CD4-positive, alpha-beta T cell treated with Interleukin-4 for 4 hours (primary cell): ENCODE results near the gene RUFY3.
"Not testable (repeated sequence)": the region's sequence is repeated elsewhere in the genome, so short reads cannot be mapped to it uniquely, and the experiment has no call there.

Experiments used
- DNase-seq: peaks from one replicate; pipeline ENCODE4 v3.0.0-alpha.2; 2020

The RUFY3 gene, protein sequence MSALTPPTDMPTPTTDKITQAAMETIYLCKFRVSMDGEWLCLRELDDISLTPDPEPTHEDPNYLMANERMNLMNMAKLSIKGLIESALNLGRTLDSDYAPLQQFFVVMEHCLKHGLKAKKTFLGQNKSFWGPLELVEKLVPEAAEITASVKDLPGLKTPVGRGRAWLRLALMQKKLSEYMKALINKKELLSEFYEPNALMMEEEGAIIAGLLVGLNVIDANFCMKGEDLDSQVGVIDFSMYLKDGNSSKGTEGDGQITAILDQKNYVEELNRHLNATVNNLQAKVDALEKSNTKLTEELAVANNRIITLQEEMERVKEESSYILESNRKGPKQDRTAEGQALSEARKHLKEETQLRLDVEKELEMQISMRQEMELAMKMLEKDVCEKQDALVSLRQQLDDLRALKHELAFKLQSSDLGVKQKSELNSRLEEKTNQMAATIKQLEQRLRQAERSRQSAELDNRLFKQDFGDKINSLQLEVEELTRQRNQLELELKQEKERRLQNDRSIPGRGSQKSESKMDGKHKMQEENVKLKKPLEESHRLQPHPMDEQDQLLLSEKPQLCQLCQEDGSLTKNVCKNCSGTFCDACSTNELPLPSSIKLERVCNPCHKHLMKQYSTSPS

DNA sequence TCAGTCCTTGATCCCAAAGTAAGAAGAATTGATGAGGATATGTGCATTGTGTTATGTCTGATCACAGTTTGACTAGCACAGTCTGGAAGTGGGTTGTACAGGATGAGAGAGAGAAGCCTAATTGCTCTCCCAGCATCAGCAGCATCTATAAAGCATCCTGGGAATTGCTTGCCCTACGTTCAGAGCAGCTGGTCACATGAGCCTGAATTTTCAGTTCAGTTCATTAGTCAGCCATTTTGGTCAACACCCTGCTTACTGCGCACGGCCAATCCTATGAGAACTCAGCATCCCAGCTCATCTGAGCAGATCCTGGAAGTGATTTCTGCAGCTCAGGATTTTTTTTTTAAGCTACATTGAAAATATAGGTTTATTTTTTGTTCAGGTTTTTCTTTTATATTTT lies at the start of gene RUFY3:
TSS of gene RUFY3 (plus strand) at position 218 of the 400 bp plus-strand sequence. CDS start 610 bp downstream, outside the sequence.
- no peak for DNase-seq

DNA sequence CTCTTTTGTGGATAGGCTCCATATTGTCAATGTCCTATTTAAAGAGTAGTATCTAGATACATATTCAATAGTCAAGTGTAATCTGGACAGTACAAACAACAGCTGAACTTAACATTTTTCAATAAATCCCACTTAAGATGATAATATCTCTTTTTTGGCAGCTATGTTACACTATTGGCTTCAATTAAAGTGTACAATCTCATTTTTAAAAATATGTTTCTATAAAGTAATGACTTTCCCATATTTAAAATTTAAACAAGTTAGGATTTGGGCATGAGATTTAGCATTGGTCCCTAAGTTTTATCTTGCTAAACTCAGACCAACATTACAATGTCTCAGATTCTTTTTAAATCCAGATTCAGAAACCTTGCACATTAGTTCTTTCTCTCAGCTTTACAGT lies 47.6 kb upstream of the RUFY3 start:
- DNase-seq = no peak

DNA sequence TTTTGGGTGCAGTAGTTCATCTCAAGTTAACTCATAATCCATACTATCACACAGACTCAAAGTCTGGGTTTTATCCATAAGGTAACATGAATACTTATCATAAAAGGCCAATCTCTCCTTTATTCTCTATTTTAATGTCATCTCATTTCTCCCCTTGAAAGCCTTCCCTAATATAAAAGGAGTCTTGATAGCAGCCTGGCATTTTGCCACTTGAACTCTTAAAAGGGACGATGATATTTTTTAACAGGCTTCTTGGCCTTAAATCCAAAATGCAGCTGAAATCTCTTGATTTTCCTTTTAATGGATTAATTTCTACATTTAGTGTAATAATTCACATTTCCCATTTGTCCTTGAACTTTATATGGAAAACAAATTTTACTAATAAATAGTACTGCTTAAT lies 47.0 kb upstream of the RUFY3 start:
- DNase-seq = no peak

DNA sequence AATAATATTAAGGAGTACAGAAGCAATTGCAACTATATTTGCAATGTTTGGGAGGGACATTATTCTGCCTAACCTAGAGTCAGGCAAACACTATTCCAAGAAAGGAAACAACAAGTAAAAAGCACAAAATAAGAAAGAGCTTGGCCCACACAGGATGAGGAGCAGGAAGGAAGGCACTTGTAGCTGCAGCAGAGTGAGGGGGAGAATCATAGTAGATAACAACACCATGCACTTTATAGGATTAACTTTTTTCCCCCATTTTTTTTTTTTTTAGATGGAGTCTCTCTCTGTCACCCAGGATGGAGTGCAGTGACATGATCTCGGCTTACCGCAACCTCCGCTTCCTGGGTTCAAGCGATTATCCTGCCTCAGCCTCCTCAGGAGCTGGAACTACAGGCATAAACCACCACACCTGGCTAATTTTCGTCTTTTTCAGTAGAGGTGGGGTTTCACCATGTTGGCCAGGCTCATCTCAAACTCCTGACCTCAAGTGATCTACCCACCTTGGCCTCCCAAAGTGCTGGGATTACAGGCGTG lies 45.1 kb upstream of the RUFY3 start:
- no peak for DNase-seq

DNA sequence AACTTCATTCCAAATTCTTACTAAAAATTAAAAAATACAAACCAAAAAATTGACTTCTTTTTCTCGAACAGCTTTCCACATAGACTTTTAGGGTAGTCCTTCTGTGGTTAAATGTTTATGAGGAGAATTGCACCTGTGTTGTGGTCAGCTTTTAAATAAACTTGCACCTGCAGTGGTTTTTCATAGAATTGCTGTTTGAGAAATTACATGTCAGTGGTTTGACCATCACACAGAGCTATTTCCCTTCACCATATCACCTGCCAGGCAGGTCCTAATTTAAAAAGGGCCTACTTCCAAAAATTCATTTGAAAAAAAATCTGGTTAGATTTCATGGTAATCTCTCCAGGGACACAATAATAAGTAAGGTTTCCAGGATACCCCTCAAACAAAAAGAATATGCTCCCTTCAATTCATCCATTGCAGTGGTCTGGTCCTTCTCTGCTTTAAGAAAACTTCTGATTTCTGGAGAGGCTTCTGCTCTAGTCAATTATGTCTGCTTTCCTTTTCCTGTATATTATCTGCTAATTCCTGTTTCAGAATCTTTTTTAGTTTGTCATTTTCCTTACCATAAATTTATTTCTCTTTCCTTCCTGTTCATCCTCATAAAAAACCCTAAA lies 43.3 kb upstream of the RUFY3 start:
- no peak for DNase-seq

DNA sequence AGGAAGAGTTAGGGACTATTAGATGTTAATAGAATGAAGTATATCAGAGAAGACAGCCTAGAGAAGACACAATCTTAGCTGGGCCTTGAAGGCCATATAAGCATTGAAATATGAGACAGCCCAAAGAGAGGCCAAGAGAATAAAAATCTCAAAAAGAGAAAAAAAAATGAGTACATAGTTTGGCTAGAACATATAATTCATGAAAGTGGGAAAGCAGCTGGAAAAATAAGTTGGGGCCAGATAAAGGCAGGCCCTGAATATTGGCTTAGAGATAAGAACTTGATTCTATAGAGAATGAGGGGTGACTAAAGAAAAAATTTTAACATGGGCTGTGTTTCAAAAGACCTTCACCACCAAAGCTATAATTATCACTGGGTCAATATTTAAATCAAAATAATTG lies 40.8 kb upstream of the RUFY3 start:
- DNase-seq = no peak

DNA sequence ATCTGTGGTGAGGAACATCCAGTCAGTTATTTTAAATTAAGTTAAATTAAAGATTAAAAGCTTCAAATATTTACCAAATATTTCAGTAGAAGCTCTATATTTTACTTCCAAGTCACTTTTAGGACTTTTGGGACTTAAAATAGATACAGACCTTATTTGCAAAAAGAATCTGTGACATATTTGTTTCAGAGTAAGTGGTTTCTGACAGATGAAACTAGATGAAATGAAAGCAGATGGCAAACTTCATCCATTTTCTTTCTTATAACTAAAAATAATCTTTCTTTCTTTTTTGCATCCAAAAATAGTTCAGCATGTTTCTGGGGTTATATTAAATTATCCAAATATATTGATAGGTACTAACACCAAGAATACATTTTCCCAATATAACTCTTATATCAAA lies 40.1 kb upstream of the RUFY3 start:
- DNase-seq = no peak

DNA sequence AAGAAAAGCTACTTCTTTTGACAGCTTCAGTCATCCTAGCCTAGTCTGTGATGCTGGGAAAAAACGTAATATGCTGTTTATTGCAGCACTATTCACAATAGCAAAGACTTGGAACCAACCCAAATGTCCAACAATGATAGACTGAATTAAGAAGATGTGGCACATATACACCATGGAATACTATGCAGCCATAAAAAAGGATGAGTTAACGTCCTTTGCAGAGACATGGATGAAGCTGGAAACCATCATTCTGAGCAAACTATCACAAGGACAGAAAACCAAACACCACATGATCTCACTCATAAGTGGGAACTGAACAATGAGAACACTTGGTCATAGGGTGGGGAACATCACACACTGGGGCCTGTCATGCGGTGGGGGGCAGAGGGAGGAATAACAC lies 39.6 kb upstream of the RUFY3 start:
- not testable (repeated sequence) for DNase-seq

DNA sequence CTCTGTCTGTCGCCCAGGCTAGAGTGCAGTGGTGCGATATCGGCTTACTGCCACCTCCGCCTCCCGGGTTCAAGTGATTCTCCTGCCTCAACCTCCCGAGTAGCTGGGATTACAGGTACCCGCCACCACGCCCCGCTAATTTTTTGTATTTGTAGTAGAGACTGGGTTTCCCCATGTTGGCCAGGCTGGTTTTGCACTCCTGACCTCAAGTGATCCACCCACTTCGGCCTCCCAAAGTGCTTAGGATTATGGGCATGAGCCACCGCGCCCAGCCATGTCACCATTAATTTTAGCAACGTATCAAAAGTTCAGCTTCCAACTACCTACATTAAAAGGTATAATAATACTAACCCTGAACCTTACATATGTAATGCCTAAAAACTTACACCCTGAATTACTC lies 34.4 kb upstream of the RUFY3 start:
- DNase-seq = no peak

DNA sequence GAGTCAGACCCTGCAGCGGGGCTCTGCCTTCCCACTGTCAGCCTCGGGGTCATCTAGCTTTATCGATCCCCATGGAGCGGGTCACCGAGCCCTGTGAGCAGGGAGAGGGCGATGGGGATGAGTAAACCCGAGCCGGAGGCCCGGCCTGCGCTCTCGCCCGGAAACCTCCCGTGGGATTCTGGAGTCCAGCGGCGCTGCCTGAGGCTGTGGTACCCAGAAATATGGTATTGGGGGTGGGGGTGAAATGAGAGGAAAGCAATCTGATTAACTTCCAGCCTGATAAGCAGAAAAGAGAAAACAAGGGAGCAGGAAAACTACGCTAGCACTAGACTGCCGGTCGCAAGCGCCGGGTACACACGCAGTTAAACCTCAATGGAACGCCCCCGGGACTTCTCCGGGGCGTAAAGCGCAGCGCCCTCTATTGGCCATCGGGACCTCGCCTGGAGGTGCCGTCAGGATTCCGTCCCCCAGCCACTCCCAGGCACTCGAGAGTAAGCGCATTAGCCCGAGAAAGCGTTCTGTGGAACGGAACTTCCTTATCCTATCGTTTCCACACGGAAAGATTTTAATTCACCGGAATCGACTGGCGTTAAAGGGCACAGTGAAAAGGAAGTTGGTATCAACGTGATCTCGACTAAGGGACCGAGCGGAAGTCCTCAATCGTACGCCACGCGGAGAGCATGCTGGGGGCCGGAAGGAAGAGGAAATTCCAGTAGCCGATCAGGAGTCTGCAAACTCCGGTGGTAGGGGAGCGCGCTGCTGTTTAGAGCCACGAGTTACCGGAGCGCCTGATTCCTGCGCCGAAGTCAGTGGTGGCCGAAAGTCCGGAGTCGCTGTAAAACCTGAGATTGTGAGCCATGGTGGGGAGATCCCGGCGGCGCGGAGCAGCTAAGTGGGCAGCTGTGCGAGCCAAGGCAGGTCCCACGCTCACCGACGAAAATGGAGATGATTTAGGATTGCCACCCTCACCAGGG lies 33.7 kb upstream of the RUFY3 start, which contains the start of gene UTP3:
TSS of gene UTP3 (plus strand) at position 712 of the 974 bp plus-strand sequence. CDS start at position 858, 146 bp downstream.
- DNase-seq = peak; percentile 97

DNA sequence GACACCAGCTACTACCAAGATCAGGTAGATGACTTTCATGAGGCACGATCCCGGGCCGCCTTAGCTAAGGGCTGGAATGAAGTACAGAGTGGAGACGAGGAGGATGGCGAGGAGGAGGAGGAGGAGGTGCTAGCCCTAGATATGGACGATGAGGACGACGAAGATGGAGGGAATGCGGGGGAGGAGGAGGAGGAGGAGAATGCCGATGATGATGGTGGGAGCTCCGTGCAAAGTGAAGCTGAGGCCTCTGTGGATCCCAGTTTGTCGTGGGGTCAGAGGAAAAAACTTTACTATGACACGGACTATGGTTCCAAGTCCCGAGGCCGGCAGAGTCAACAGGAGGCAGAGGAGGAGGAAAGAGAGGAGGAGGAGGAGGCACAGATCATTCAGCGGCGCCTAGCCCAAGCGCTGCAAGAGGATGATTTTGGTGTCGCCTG lies 33.0 kb upstream of the RUFY3 start:
- no peak for DNase-seq

DNA sequence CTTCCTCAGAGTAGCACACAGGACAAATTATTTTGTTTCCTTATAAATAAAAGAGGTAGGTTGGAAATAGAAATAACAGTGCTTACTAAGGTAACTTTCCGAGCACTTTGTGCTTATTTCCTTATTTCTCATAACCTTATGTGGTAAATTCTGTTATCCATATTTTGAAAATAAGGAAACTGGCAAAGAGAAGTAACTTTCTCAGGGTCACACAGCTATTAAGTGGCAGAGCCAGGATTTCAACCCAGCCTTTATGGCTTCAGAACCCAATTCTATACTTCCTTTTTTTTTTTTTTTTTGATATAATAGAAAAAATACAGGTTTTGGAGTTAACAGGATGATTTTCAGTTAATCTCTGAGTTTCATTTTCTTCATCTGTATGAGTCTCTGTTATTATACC lies 30.1 kb upstream of the RUFY3 start:
- no peak for DNase-seq

DNA sequence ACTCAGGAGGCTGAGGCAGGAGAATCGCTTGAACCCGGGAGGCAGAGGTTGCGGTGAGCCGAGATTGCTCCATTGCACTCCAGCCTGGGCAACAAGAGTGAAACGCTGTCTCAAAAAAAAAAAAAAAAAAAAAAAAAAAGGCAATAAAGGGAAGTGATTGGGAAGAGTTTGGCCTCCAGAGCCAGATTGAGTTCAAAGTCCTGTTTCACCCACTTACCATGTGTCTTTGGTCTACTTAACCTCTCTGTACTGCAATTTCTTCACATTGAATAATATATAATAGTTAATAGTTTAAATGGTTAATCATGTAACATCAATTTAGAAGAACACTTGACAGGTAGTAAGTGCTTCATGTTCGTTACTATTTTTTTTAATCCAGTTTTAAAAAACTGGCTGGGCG lies 27.1 kb upstream of the RUFY3 start:
- not testable (repeated sequence) for DNase-seq

DNA sequence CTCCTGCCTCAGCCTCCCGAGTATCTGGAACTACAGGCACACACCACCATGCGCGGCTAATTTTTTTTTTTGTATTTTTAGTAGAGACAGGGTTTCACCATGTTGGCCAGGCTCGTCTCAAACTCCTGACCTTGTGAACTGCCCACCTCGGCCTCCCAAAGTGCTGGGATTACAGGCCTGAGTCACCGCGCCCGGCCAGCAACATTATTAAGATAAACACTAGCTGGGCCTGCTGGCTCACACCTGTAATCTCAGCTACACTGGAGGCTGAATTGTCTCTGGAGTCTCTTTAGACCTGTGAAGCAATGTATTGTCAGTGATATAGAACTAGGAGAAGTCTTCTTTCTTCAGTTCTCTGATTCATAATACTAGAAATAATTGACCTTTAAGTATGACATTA lies 23.3 kb upstream of the RUFY3 start:
- DNase-seq = not testable (repeated sequence)

DNA sequence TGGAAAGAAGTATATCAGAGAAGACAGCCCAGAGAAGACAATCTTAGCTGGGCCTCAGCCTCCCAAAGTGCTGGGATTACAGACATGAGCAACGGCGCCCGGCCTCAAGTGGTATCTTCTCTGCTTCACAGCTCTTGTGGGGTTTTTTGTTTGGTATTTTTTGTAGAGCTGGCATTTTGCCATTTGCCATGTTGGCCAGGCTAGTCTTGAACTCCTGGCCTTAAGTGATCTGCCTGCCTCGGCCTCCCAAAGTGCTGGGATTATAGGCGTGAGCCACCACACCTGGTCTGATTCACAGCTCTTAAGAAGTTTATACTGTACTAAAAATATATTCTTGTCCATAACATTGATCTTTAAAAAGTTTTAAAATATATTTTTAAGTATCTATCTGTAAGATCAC lies 21.1 kb upstream of the RUFY3 start:
- no peak for DNase-seq

DNA sequence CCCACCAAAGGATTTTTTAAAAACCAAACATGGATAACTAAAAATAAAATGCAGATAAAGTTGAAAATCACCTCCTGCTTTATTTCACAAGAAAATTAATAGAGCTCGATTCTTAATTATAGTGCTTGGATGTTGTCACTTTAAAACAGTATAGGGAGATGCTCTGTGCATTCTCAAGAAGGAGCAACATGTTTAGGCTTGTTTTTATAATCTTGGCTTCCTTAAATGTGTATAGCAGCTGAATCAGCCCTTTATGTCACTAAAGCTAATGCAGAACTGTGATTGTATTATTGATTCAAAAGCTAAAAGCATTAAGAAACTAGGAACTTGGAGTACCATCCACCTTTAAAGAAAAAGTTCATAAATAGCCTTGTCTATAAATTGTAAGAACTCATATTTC lies 20.5 kb upstream of the RUFY3 start:
- no peak for DNase-seq

DNA sequence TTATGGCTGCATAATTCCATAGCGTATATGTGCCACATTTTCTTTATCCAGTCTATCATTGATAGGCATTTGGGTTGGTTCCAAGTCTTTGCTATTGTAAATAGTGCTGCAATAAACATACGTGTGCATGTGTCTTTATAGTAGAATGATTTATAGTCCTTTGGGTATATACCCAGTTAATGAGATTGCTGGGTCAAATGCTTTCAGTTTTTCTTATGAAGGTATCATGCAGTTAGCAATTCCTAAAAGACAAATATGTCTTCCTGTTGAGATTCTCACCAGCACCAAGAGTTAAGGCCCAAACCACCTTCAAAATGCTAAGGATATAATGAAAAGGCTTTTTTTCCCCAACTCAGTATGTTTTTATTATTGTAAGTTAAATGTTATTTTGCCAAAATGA lies 19.2 kb upstream of the RUFY3 start:
- not testable (repeated sequence) for DNase-seq

DNA sequence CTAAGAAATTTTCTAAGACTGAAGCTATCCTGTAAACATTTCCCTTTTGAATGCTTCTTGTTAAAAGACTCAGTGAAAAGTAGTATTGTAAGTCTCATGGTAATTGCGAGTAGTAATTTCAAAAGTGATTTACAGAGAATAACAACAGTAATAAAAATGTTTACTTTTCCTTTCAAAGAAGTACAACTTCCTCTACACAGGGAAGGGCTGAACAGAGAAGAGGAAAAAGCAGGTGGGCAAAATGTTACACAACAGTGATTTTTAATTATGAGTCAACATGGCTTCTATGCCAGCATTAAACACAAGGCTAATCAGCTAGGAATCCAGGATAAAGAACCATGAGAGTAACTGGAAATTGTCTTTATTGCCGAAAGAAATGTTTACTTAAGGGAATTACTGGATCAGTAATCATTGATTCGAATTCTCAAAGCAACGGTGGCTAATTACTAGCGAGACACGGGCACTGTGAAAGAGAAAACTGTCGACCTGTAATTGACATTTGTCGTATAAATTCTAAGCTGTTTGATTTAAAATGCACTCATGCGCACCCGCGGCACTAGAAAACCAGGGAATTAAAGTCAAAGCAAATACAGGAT lies 18.0 kb upstream of the RUFY3 start:
- DNase-seq = no peak

DNA sequence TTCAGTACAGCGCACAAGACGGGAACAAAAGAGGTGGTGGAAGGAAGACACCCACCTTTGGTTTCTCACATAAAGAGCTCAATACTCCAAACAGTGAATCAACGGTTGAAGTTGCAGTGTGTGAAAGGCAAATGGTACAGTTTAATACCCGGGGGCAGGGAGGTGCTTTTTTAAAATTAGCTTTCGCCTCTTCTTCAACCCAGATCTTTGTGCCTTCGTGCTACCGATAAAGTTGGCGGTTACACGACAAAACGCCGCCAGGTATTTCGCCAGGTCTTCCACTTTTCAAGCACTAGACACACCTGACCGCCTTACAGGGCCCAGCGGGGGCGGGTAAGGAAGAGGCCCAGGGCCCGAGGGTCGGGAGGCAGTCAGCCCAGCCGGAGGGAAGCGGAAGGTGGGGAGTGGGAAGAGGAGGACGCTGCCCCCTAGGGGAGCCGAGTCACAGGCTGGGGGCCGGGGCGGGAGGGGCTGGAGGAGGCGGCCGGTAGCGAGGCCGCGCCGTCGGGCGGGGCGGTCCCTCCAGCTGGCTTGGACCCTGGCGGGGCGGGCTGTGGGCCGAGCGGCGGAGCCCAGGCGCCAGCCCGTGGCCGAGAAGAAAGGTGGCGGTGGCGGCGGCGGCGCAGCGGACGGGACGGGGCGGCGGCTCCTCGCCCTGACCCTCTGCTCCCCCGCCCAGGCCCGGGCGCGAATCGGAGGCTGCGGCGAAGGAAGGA lies 17.4 kb upstream of the RUFY3 start:
- DNase-seq = peak; percentile 58

DNA sequence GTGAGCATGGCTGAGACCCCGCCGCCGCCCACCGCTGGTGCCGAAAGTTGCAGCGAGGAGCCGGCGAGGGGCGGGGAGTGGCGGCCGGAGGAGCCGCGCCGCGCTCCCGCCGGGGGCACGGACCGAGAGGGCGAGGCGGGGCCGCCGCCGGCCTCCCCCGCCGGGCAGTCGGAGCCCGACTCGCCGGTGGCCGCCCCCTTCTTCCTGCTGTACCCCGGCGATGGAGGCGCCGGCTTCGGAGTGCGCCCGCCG lies 16.9 kb upstream of the RUFY3 start:
- DNase-seq = no peak

DNA sequence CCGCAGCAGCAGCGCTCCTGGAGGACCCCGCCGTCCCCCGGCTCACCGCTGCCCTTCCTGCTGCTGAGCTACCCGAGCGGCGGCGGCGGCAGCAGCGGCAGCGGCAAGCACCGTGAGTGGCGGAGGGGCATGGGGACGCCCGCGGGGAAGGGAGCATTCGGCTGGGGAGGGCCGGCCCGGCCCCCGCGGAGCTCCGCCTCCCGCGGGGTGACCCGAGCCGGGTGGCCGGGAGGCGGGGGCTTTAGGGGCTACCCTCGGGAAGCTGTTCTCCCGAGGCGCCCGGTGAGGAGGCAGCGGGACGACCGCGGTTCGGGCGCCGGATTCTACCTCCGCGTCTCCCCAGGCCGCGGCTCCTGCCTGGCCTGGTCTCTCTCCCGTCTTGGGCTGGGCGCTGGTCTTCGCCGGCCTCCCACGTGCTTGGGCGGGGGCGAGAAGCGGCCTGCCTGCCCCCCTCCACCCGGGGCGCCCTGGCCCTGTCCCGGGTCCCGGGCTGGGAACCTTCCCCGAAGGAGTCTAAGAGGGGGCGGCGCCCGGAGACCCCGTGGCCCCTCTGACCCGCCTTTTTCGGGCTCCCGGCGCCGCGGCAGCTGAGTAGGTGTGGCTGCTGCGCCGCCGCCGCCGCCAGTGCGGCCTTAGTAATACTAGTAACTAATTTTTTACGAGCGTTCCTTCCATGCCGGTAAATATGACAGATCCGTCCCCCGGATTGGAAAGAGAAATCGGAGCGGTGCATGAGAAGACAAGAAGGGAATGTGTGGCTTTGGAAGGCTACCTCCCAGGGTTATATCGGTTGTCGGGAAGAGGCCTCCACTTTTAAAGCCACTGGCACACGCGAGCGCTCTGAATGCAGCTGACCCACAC lies 16.4 kb upstream of the RUFY3 start:
- DNase-seq = peak; percentile 74
